Islet precursor cell (in vitro differentiated cells): ENCODE results near the gene METTL9.
"Not testable (repeated sequence)": the region's sequence is repeated elsewhere in the genome, so short reads cannot be mapped to it uniquely, and the experiment has no call there.

Experiments
- DNase-seq: peaks from one replicate; pipeline ENCODE4 v3.0.0-alpha.2; 2018

Gene METTL9

GRCh38 chr16:21667575-21667974, 68.2 kb downstream of the METTL9 start:
- DNase-seq, result no peak

- DNase-seq, result no peak
Observed at GRCh38 chr16:21673469-21673868, 74.1 kb downstream of the METTL9 start.

GRCh38 chr16:21674456-21674855, 75.1 kb downstream of the METTL9 start:
- not testable (repeated sequence) for DNase-seq

GRCh38 chr16:21680714-21681113, 81.3 kb downstream of the METTL9 start:
- DNase-seq, result not testable (repeated sequence)

- no peak for DNase-seq
Observed at GRCh38 chr16:21683184-21683583, 83.8 kb downstream of the METTL9 start.

- DNase-seq, result no peak
Observed at GRCh38 chr16:21684199-21684598, 84.8 kb downstream of the METTL9 start.

GRCh38 chr16:21685034-21685455, 85.7 kb downstream of the METTL9 start:
- DNase-seq, result peak; percentile 63

GRCh38 chr16:21689107-21689506, 89.7 kb downstream of the METTL9 start:
- DNase-seq, result no peak

- DNase-seq, result not testable (repeated sequence)
Observed at GRCh38 chr16:21690967-21691366, 91.6 kb downstream of the METTL9 start.

- DNase-seq, result no peak
Observed at GRCh38 chr16:21694609-21695008, 95.2 kb downstream of the METTL9 start.

GRCh38 chr16:21697032-21697431, 97.7 kb downstream of the METTL9 start:
- no peak for DNase-seq

- no peak for DNase-seq
Observed at GRCh38 chr16:21698169-21699032, 99.0 kb downstream of the METTL9 start.

- no peak for DNase-seq
Observed at GRCh38 chr16:21701271-21701670, 101.9 kb downstream of the METTL9 start.

- no peak for DNase-seq
Observed at GRCh38 chr16:21702276-21702675, 102.9 kb downstream of the METTL9 start.

GRCh38 chr16:21703156-21703555, 103.8 kb downstream of the METTL9 start:
- no peak for DNase-seq

GRCh38 chr16:21703589-21704174, 104.3 kb downstream of the METTL9 start:
- no peak for DNase-seq

GRCh38 chr16:21704266-21704665, 104.9 kb downstream of the METTL9 start:
- DNase-seq, result no peak

- DNase-seq, result no peak
Observed at GRCh38 chr16:21704733-21705132, 105.4 kb downstream of the METTL9 start.
